ENCODE results near the gene MAD1L1.

GRCh38 chr7:1794888-1795542 is 437.7 kb downstream of the MAD1L1 start:
- TF ChIP-seq POLR2A (IDR thresholded peaks at IDR 0.05; ENCODE audit: low read depth, low read length) (no peak), POLR2AphosphoS5 (IDR thresholded peaks at IDR 0.05; ENCODE audit: low read depth, low read length) (no peak)
